GM10847 (cell line): Measurements from ENCODE around the gene DOK7.

Source experiments
- POLR2A ChIP-seq: IDR thresholded peaks from 2 replicates; pipeline ENCODE4 v1.6.1; 2011; ENCODE audit not compliant: insufficient read length; ENCODE audit errors: extremely low read depth

The DOK7 gene

GRCh38 chr4:3517731-3518510 is 54.8 kb downstream of the DOK7 start:
- TF ChIP-seq POLR2A, result no peak

- TF ChIP-seq POLR2A, result no peak
Measured at GRCh38 chr4:3518511-3518880, 55.4 kb downstream of the DOK7 start.

- no peak for TF ChIP-seq POLR2A
Measured at GRCh38 chr4:3518941-3519340, 55.8 kb downstream of the DOK7 start.

- no peak for TF ChIP-seq POLR2A
Measured at GRCh38 chr4:3519468-3520264, 56.6 kb downstream of the DOK7 start.

- no peak for TF ChIP-seq POLR2A
Measured at GRCh38 chr4:3520276-3520675, 57.2 kb downstream of the DOK7 start.

GRCh38 chr4:3520796-3521600 is 57.9 kb downstream of the DOK7 start:
- no peak for TF ChIP-seq POLR2A

GRCh38 chr4:3521621-3522325 is 58.7 kb downstream of the DOK7 start:
- no peak for TF ChIP-seq POLR2A

GRCh38 chr4:3522326-3522640 is 59.2 kb downstream of the DOK7 start:
- no peak for TF ChIP-seq POLR2A

GRCh38 chr4:3522651-3523050 is 59.5 kb downstream of the DOK7 start:
- TF ChIP-seq POLR2A, result no peak

- no peak for TF ChIP-seq POLR2A
Measured at GRCh38 chr4:3523146-3523627, 60.1 kb downstream of the DOK7 start.

- TF ChIP-seq POLR2A, result no peak
Measured at GRCh38 chr4:3523628-3524221, 60.6 kb downstream of the DOK7 start.

GRCh38 chr4:3524349-3524748 is 61.2 kb downstream of the DOK7 start:
- no peak for TF ChIP-seq POLR2A

- no peak for TF ChIP-seq POLR2A
Measured at GRCh38 chr4:3524920-3525319, 61.8 kb downstream of the DOK7 start.

- no peak for TF ChIP-seq POLR2A
Measured at GRCh38 chr4:3525532-3526430, 62.7 kb downstream of the DOK7 start.
